Epithelial cell of prostate (primary cell): Measurements from ENCODE around the gene PVR.
A peak's percentile ranks its signal among the peaks of the same experiment; 100 is the strongest.
"Not testable (repeated sequence)": the region's sequence is repeated elsewhere in the genome, so short reads cannot be mapped to it uniquely, and the experiment has no call there.

Source experiments
- DNase-seq: peaks from one replicate; pipeline ENCODE4 v3.0.0-alpha.2; 2011; ENCODE audit warnings: low read depth, low spot score
- H3K27ac ChIP-seq: fragments of 450-650 bp; 2 replicates; pipeline ENCODE4 v1.5.1; 2017; ENCODE audit warnings: mild to moderate bottlenecking

Gene PVR

GRCh38 chr19:44689290-44690130 is 45.8 kb downstream of the PVR start:
- no peak overlapping the region for H3K27ac ChIP-seq
- no peak for DNase-seq

- no peak for DNase-seq
- H3K27ac ChIP-seq, result no peak overlapping the region
Measured at GRCh38 chr19:44690131-44690440, 46.4 kb downstream of the PVR start.

GRCh38 chr19:44692379-44692721 is 48.6 kb downstream of the PVR start:
- DNase-seq, result no peak
- H3K27ac ChIP-seq, result peak overlapping the region; percentile 70

- no peak for DNase-seq
- no peak overlapping the region for H3K27ac ChIP-seq
Measured at GRCh38 chr19:44694184-44694579, 50.5 kb downstream of the PVR start.

- no peak overlapping the region for H3K27ac ChIP-seq
- DNase-seq, result no peak
Measured at GRCh38 chr19:44696939-44697669, 53.4 kb downstream of the PVR start.

- no peak overlapping the region for H3K27ac ChIP-seq
- DNase-seq, result no peak
Measured at GRCh38 chr19:44697670-44698034, 53.9 kb downstream of the PVR start.

- no peak for DNase-seq
- H3K27ac ChIP-seq, result no peak within 1 kb of the TSS
Measured at GRCh38 chr19:44698492-44699201, 54.9 kb downstream of the PVR start, which contains the start of gene CEACAM16. Gene CEACAM16 (plus strand): TSS chr19:44699151. CDS start chr19:44701457, 2,306 bp downstream.

GRCh38 chr19:44700547-44700946 is 56.8 kb downstream of the PVR start:
- H3K27ac ChIP-seq, result no peak overlapping the region
- DNase-seq, result no peak

- no peak overlapping the region for H3K27ac ChIP-seq
- DNase-seq, result no peak
Measured at GRCh38 chr19:44701228-44701627, 57.5 kb downstream of the PVR start.

GRCh38 chr19:44702551-44703176 is 59.0 kb downstream of the PVR start:
- DNase-seq, result no peak
- H3K27ac ChIP-seq, result no peak overlapping the region

- no peak for DNase-seq
Measured at GRCh38 chr19:44703336-44704078, 59.8 kb downstream of the PVR start.

GRCh38 chr19:44704982-44705381 is 61.3 kb downstream of the PVR start:
- DNase-seq, result no peak
- no peak overlapping the region for H3K27ac ChIP-seq

More at GRCh38 chr19:44703336-44704078, 59.8 kb downstream of the PVR start:
- H3K27ac ChIP-seq, result no peak overlapping the region

GRCh38 chr19:44705502-44706010 is 61.8 kb downstream of the PVR start:
- DNase-seq, result no peak
- no peak overlapping the region for H3K27ac ChIP-seq

- H3K27ac ChIP-seq, result no peak overlapping the region
- DNase-seq, result no peak
Measured at GRCh38 chr19:44706506-44707236, 63.0 kb downstream of the PVR start.

- no peak for DNase-seq
- H3K27ac ChIP-seq, result no peak overlapping the region
Measured at GRCh38 chr19:44707794-44708193, 64.1 kb downstream of the PVR start.

- H3K27ac ChIP-seq, result no peak overlapping the region
- DNase-seq, result no peak
Measured at GRCh38 chr19:44708940-44709339, 65.2 kb downstream of the PVR start.

- not testable (repeated sequence) for DNase-seq
Measured at GRCh38 chr19:44709434-44710266, 65.9 kb downstream of the PVR start.

GRCh38 chr19:44710483-44710882 is 66.8 kb downstream of the PVR start:
- no peak for DNase-seq
- H3K27ac ChIP-seq, result no peak overlapping the region

More at GRCh38 chr19:44709434-44710266, 65.9 kb downstream of the PVR start:
- not testable (repeated sequence) for H3K27ac ChIP-seq
